GM12892 (cell line): ENCODE measurements around the gene CST9.

Experiments used
- POLR2A ChIP-seq: IDR thresholded peaks from 2 replicates; pipeline ENCODE4 v1.6.1; 2011; ENCODE audit warnings: low read depth, low read length, control low read depth
- POLR2AphosphoS5 ChIP-seq: IDR thresholded peaks from 2 replicates; pipeline ENCODE4 v1.6.1; 2011; ENCODE audit warnings: low read depth, low read length, control low read depth
- TAF1 ChIP-seq: IDR thresholded peaks from 2 replicates; pipeline ENCODE4 v1.6.1; 2011; ENCODE audit warnings: low read depth, mild to moderate bottlenecking, control low read depth, low read length, borderline replicate concordance

DNA sequence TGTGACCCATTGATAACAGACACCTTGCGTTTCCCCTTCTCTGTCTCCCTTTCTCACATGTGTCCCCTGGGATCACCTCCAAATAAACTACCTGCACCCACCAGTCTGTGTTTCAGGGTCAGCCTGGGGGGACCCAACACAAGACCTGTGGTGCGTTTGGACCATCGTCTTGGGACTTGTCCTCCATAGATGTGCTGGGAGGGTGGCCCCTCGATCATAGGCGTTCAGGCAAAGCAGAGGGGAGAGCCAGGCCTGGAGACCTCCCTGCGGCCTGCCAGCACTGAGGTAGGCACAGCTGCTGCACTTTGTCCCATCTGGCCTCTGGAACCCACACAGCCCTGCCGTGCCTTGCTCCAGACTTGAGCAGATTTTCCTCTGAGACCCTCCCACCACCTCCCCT, 18.1 kb downstream of the CST9 start:
- TF ChIP-seq POLR2A (no peak), POLR2AphosphoS5 (no peak), TAF1 (no peak)
